SK-N-SH (cell line): ENCODE measurements around the gene AFMID. TPM values are rescaled to one million over a fixed set of nuclear protein-coding genes. Genes with fewer than 3 reads are reported as not detected.
A peak's percentile ranks its signal among the peaks of the same experiment; 100 is the strongest.

Experiments used
- CTCF ChIA-PET: fragments of 300-600, 350-600 bp; formaldehyde crosslinking; extraction: SDS; loops from one replicate; lab custom pipeline; 2021; lab: Yijun Ruan, JAX
- POLR2A ChIA-PET: fragments of 350-600 bp; sonication (Branson Sonifier 250); formaldehyde crosslinking; extraction: SDS; loops from one replicate; lab custom pipeline; 2020; ENCODE audit warnings: antibody characterized with exemption, inconsistent platforms; lab: Yijun Ruan, JAX
- DNase-seq: peaks from one replicate; pipeline ENCODE4 v3.0.0; 2012
- H2AFZ ChIP-seq: fragments of 200-600 bp; sonication (generic); 2 replicates; pipeline ENCODE4 v1.8.1; 2016; ENCODE audit warnings: antibody characterized with exemption, mild to moderate bottlenecking, low read depth
- H3F3A ChIP-seq: fragments of 200-600 bp; sonication (generic); replicated peaks from 2 replicates; pipeline ENCODE3; 2016; ENCODE audit warnings: antibody characterized with exemption, mild to moderate bottlenecking; ENCODE audit not compliant: insufficient read depth
- H3K27ac ChIP-seq, 2 experiments: fragments of 200-500 bp in 1 of 2; fragments of 200-600 bp in 1 of 2; sonication (Bioruptor generic) in 1 of 2; sonication (generic), shearing (Covaris generic) in 1 of 2; 2 replicates each; pipeline versions ENCODE4 v1.5.1 to v1.6.1; 2014 to 2016; ENCODE audit warnings: low read depth in 2 of 2, inconsistent platforms in 1 of 2, low read length in 1 of 2, mild to moderate bottlenecking in 1 of 2, mixed read lengths in 1 of 2
- H3K27me3 ChIP-seq: fragments of 200-600 bp; sonication (generic), shearing (Covaris generic); 2 replicates; pipeline ENCODE4 v1.6.1; 2016; ENCODE audit warnings: mixed run types; ENCODE audit not compliant: insufficient read depth
- H3K36me3 ChIP-seq, 2 experiments: fragments of 200-500 bp in 1 of 2; fragments of 200-600 bp in 1 of 2; sonication (Bioruptor generic) in 1 of 2; sonication (generic) in 1 of 2; replicated peaks in 1 of 2; 2 replicates each; pipeline versions ENCODE3 to v1.5.1; 2014 to 2016; ENCODE audit warnings: low read length in 1 of 2, mild to moderate bottlenecking in 1 of 2; ENCODE audit not compliant: insufficient read depth in 2 of 2, control insufficient read depth in 1 of 2
- H3K4me1 ChIP-seq, 2 experiments: fragments of 200-500 bp in 1 of 2; fragments of 200-600 bp in 1 of 2; sonication (Bioruptor generic) in 1 of 2; sonication (generic), shearing (Covaris generic) in 1 of 2; 2 replicates each; pipeline versions ENCODE4 v1.5.1 to v1.6.1; 2014 to 2016; ENCODE audit warnings: low read depth in 1 of 2, low read length in 1 of 2, mixed run types in 1 of 2; ENCODE audit not compliant: insufficient read depth in 2 of 2, control insufficient read depth in 1 of 2
- H3K4me2 ChIP-seq: fragments of 200-600 bp; sonication (generic), shearing (Covaris generic); 2 replicates; pipeline ENCODE4 v1.6.1; 2017; ENCODE audit warnings: mixed run types
- H3K4me3 ChIP-seq, 2 experiments: fragments of 200-500 bp in 1 of 2; fragments of 200-600 bp in 1 of 2; sonication (Bioruptor generic) in 1 of 2; sonication (generic), shearing (Covaris generic) in 1 of 2; 2 replicates each; pipeline versions ENCODE4 v1.5.1 to v1.8.1; 2014 to 2016; ENCODE audit warnings: low read depth in 2 of 2, inconsistent platforms in 1 of 2, low read length in 1 of 2, mild to moderate bottlenecking in 1 of 2, mixed read lengths in 1 of 2, moderate library complexity in 1 of 2
- H3K79me2 ChIP-seq: fragments of 200-600 bp; sonication (generic); 2 replicates; pipeline ENCODE4 v1.8.1; 2017; ENCODE audit warnings: mild to moderate bottlenecking; ENCODE audit not compliant: insufficient read depth
- H3K9ac ChIP-seq: fragments of 200-600 bp; sonication (generic); 2 replicates; pipeline ENCODE4 v1.6.1; 2017; ENCODE audit warnings: mixed run types
- H3K9me2 ChIP-seq: fragments of 200-600 bp; sonication (generic); 2 replicates; pipeline ENCODE4 v1.6.1; 2017; ENCODE audit warnings: mixed run types
- H3K9me3 ChIP-seq: fragments of 200-600 bp; sonication (generic); 2 replicates; pipeline ENCODE4 v1.6.1; 2017; ENCODE audit warnings: mixed run types, mild to moderate bottlenecking, moderate library complexity
- H4K20me1 ChIP-seq: fragments of 200-600 bp; sonication (generic); 2 replicates; pipeline ENCODE4 v1.6.1; 2017; ENCODE audit warnings: mild to moderate bottlenecking, mixed run types; ENCODE audit not compliant: insufficient read depth
- CHD2 ChIP-seq: fragments of 150-350 bp; IDR thresholded peaks from 2 replicates; pipeline ENCODE4 v1.6.1; 2018; ENCODE audit warnings: low read length; ENCODE audit not compliant: partially characterized antibody
- ELF1 ChIP-seq: IDR thresholded peaks from 2 replicates; pipeline ENCODE4 v1.4.0; 2012
- EP300 ChIP-seq, 2 experiments: IDR thresholded peaks; 2 replicates each; pipeline versions ENCODE4 v1.4.0 to v1.6.1; 2012; ENCODE audit warnings: borderline replicate concordance in 1 of 2, low read depth in 1 of 2, low read length in 1 of 2
- GATA2 ChIP-seq: sonication (generic); formaldehyde crosslinking; IDR thresholded peaks from 2 replicates; pipeline ENCODE4 v1.5.0; 2020; ENCODE audit warnings: mild to moderate bottlenecking, missing genetic modification reagents
- MXI1 ChIP-seq: IDR thresholded peaks from 2 replicates; pipeline ENCODE4 v1.6.1; 2012; ENCODE audit warnings: mild to moderate bottlenecking, low read depth, low read length, improper control_type of control experiment
- NRF1 ChIP-seq: IDR thresholded peaks from 2 replicates; pipeline ENCODE4 v1.6.1; 2012; ENCODE audit warnings: low read depth, mild to moderate bottlenecking, low read length
- POLR2AphosphoS5 ChIP-seq: IDR thresholded peaks from 2 replicates; pipeline ENCODE4 v1.6.1; 2012; ENCODE audit warnings: low read depth, low read length
- SMC3 ChIP-seq: IDR thresholded peaks from 2 replicates; pipeline ENCODE4 v1.6.1; 2012; ENCODE audit warnings: low read depth, low read length, improper control_type of control experiment
- WGBS: methylation state at CpG from one replicate; pipeline ENCODE4 v1.1.6; 2017; ENCODE audit warnings: low lambda C conversion rate; 5-methylcytosine and 5-hydroxymethylcytosine counted together
- polyA plus RNA-seq, 3 experiments: library from polyadenylated mRNA; depleted of rRNA; stranded (reverse); fragments of >200 nt; gene quantifications; 2 replicates each; pipeline ENCODE4 v1.2.3, GENCODE V29; 2012
- TF ChIP-seq, protein P1 (sequence below): IDR thresholded peaks from 2 replicates; pipeline ENCODE4 v1.4.0; 2012; ENCODE audit warnings: low read depth, borderline replicate concordance
- TF ChIP-seq, protein P2 (sequence below): fragments of 150-350 bp; IDR thresholded peaks from 2 replicates; pipeline ENCODE4 v1.6.1; 2017; ENCODE audit warnings: antibody characterized with exemption, low read length, low read depth, borderline replicate concordance
- TF ChIP-seq, protein P3 (sequence below): IDR thresholded peaks from 2 replicates; pipeline ENCODE4 v1.4.0; 2012; ENCODE audit warnings: low read depth
- TF ChIP-seq, protein P4 (sequence below): fragments of 200-600 bp; sonication (generic); IDR thresholded peaks from 2 replicates; pipeline ENCODE4 v1.6.1; 2017; ENCODE audit warnings: antibody characterized with exemption, mild to moderate bottlenecking, moderate library complexity
- TF ChIP-seq, protein P5 (sequence below): IDR thresholded peaks from 2 replicates; pipeline ENCODE4; 2012

Gene AFMID
- polyA plus RNA-seq, 1 of the 3 experiments (the other 2 are of a cell fraction): 44.4 TPM

DNA sequence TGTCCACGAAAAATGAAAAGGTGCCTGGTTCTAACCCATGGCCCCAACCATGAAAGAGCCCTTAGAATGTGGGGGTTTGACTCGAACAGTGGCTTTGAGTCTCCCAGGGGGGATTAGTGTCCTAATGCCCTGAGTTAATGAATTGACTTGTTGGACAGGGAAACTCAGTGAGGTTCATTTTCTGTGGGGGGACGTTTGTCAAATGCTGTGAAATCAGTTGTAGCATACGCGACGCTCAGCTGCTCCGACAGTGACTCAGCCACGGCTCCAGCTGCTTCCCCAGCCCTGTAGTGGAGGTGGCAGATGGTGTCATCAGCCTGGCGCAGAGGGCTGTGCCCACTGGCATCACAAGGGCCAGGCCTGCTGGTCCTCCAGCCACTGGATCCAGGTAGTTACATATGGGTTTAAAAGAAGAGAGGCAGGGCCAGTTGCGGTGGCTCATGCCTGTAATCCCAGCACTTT lies 40.3 kb downstream of the AFMID start:
- Histone ChIP-seq H3K4me3 (no peak overlapping the region), H3K79me2 (no peaks in the 10 kb centered on the region), H3K9ac (no peak overlapping the region), H3K27me3 (peaks cover 16% of the 10 kb centered on the region), H4K20me1 (no peaks in the 10 kb centered on the region), H3K9me2 (no peaks in the 10 kb centered on the region), H3K36me3 (peaks cover 5 to 6% of the 10 kb centered on the region in 2 experiments), H3K4me1 (peaks cover 8 to 54% of the 10 kb centered on the region in 2 experiments; a peak in 3 of 4 replicates), H3K4me2 (no peak overlapping the region), H3F3A (peaks cover 32% of the 10 kb centered on the region), H3K27ac (peak overlapping the region in 1 of 2 experiments; percentile 98; a peak in 1 of 4 replicates), H3K9me3 (no peaks in the 10 kb centered on the region), H2AFZ (no peak overlapping the region)
- ChIA-PET POLR2A (interaction anchor here (0.8 to 3.5 kb wide), 2 partner anchors 9 to 10 kb away, joined by 3 to 16 read pairs; no protein-coding TSS in a partner anchor), CTCF (interaction anchor here (1.0 to 13.9 kb wide), 6 partner anchors 10 to 134 kb away, joined by 3 to 196 read pairs (median 5); partner anchors contain the start of gene TK1)
- DNase-seq: no peak
- TF ChIP-seq GATA2: no peak
- 86% methylated on average over 10 of the region's 10 CpGs for WGBS

DNA sequence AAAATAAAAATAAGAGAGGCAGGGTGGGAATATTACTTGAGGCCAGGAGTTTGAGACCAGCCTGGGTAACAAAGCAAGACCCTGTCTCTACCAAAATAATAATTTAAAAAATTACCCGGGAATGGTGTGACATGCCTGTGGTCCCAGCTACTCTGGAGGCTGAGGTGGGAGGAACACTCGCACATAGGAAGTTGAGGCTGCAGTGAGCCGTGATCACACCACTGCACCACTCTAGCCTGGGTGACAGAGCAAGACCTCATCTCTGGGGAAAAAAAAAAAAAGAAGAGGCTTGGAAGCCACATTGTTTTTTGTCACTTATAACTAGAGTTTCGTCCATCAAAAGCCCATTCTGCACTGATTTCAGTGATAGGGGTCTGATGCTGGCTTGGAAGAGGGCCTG lies 41.0 kb downstream of the AFMID start:
- no peak for DNase-seq
- Histone ChIP-seq H3F3A (peaks cover 31% of the 10 kb centered on the region), H2AFZ (no peak overlapping the region), H3K9me3 (no peaks in the 10 kb centered on the region), H3K27me3 (peaks cover 21% of the 10 kb centered on the region), H3K4me3 (no peak overlapping the region), H3K27ac (no peak overlapping the region), H4K20me1 (no peaks in the 10 kb centered on the region), H3K4me2 (no peak overlapping the region), H3K9ac (no peak overlapping the region), H3K9me2 (no peaks in the 10 kb centered on the region), H3K79me2 (no peaks in the 10 kb centered on the region), H3K4me1 (peaks cover 8 to 48% of the 10 kb centered on the region in 2 experiments; a peak in 3 of 4 replicates), H3K36me3 (peaks cover 5 to 6% of the 10 kb centered on the region in 2 experiments)
- ChIA-PET POLR2A (interaction anchor here (0.8 kb wide), 1 partner anchor 9 kb away, joined by 3 read pairs; no protein-coding TSS in a partner anchor), CTCF (interaction anchor here (1.0 to 13.9 kb wide), 4 partner anchors 20 to 133 kb away, joined by 3 to 196 read pairs (median 4); partner anchors contain the start of gene TK1)
- TF ChIP-seq, protein P1, sequence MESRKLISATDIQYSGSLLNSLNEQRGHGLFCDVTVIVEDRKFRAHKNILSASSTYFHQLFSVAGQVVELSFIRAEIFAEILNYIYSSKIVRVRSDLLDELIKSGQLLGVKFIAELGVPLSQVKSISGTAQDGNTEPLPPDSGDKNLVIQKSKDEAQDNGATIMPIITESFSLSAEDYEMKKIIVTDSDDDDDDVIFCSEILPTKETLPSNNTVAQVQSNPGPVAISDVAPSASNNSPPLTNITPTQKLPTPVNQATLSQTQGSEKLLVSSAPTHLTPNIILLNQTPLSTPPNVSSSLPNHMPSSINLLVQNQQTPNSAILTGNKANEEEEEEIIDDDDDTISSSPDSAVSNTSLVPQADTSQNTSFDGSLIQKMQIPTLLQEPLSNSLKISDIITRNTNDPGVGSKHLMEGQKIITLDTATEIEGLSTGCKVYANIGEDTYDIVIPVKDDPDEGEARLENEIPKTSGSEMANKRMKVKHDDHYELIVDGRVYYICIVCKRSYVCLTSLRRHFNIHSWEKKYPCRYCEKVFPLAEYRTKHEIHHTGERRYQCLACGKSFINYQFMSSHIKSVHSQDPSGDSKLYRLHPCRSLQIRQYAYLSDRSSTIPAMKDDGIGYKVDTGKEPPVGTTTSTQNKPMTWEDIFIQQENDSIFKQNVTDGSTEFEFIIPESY: no peak
- TF ChIP-seq EP300 (IDR thresholded peaks at IDR 0.05; ENCODE audit: borderline replicate concordance in 1 of 2, low read depth in 1 of 2, low read length in 1 of 2): no peak
- no peak for TF ChIP-seq ELF1
- TF ChIP-seq, protein P2, sequence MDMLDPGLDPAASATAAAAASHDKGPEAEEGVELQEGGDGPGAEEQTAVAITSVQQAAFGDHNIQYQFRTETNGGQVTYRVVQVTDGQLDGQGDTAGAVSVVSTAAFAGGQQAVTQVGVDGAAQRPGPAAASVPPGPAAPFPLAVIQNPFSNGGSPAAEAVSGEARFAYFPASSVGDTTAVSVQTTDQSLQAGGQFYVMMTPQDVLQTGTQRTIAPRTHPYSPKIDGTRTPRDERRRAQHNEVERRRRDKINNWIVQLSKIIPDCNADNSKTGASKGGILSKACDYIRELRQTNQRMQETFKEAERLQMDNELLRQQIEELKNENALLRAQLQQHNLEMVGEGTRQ: no peak
- TF ChIP-seq, protein P3, sequence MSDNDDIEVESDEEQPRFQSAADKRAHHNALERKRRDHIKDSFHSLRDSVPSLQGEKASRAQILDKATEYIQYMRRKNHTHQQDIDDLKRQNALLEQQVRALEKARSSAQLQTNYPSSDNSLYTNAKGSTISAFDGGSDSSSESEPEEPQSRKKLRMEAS: no peak
- TF ChIP-seq MXI1: no peak
- no peak for TF ChIP-seq CHD2
- TF ChIP-seq, protein P4, sequence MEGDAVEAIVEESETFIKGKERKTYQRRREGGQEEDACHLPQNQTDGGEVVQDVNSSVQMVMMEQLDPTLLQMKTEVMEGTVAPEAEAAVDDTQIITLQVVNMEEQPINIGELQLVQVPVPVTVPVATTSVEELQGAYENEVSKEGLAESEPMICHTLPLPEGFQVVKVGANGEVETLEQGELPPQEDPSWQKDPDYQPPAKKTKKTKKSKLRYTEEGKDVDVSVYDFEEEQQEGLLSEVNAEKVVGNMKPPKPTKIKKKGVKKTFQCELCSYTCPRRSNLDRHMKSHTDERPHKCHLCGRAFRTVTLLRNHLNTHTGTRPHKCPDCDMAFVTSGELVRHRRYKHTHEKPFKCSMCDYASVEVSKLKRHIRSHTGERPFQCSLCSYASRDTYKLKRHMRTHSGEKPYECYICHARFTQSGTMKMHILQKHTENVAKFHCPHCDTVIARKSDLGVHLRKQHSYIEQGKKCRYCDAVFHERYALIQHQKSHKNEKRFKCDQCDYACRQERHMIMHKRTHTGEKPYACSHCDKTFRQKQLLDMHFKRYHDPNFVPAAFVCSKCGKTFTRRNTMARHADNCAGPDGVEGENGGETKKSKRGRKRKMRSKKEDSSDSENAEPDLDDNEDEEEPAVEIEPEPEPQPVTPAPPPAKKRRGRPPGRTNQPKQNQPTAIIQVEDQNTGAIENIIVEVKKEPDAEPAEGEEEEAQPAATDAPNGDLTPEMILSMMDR: no peak
- no peak for TF ChIP-seq NRF1
- no peak for TF ChIP-seq SMC3
- TF ChIP-seq, protein P5, sequence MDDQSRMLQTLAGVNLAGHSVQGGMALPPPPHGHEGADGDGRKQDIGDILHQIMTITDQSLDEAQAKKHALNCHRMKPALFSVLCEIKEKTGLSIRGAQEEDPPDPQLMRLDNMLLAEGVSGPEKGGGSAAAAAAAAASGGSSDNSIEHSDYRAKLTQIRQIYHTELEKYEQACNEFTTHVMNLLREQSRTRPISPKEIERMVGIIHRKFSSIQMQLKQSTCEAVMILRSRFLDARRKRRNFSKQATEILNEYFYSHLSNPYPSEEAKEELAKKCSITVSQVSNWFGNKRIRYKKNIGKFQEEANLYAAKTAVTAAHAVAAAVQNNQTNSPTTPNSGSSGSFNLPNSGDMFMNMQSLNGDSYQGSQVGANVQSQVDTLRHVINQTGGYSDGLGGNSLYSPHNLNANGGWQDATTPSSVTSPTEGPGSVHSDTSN: no peak
- no peak for TF ChIP-seq POLR2AphosphoS5
- WGBS: 84% methylated on average over 4 of the region's 4 CpGs
